HG02884 (cell line): Measurements from ENCODE around the gene NDUFB8.
A peak's percentile ranks its signal among the peaks of the same experiment; 100 is the strongest.

Experiments used
- ATAC-seq: cut with Tn5 transposase; IDR thresholded peaks from one replicate; pipeline ENCODE4 v1.9.1; 2021; ENCODE audit warnings: mild to moderate bottlenecking, moderate library complexity; ENCODE audit not compliant: unreplicated experiment

Gene NDUFB8

GRCh38 chr10:100537475-100537874 is 7.8 kb upstream of the NDUFB8 start:
- ATAC-seq = no peak

GRCh38 chr10:100535715-100536353 is 6.2 kb upstream of the NDUFB8 start, which contains the start of gene HIF1AN:
HIF1AN (plus strand) TSS chr10:100535943; CDS start chr10:100535959, 16 bp downstream.
- ATAC-seq = peak; percentile 96

- ATAC-seq = no peak
Measured at GRCh38 chr10:100535338-100535714, 5.7 kb upstream of the NDUFB8 start.

- no peak for ATAC-seq
Measured at GRCh38 chr10:100534726-100535125, 5.1 kb upstream of the NDUFB8 start.

GRCh38 chr10:100531761-100532160 is 2.1 kb upstream of the NDUFB8 start:
- no peak for ATAC-seq

GRCh38 chr10:100528921-100529474 is 673 bp downstream of the NDUFB8 start:
- ATAC-seq = no peak

- ATAC-seq = no peak
Measured at GRCh38 chr10:100528123-100528886, 1.4 kb downstream of the NDUFB8 start.

- ATAC-seq = no peak
Measured at GRCh38 chr10:100524638-100525037, 5.0 kb downstream of the NDUFB8 start.

GRCh38 chr10:100524206-100524605 is 5.5 kb downstream of the NDUFB8 start:
- ATAC-seq = no peak

- ATAC-seq = no peak
Measured at GRCh38 chr10:100522945-100523344, 6.7 kb downstream of the NDUFB8 start.

GRCh38 chr10:100522107-100522801 is 7.4 kb downstream of the NDUFB8 start:
- ATAC-seq = no peak

GRCh38 chr10:100520811-100521210 is 8.9 kb downstream of the NDUFB8 start:
- ATAC-seq = no peak

- no peak for ATAC-seq
Measured at GRCh38 chr10:100519311-100520051, 10.2 kb downstream of the NDUFB8 start, which contains the start of gene SEC31B. SEC31B (minus strand) TSS chr10:100519861; CDS start chr10:100516952, 2,909 bp downstream.

- no peak for ATAC-seq
Measured at GRCh38 chr10:100518761-100519241, 10.9 kb downstream of the NDUFB8 start.

- ATAC-seq = no peak
Measured at GRCh38 chr10:100516847-100517246, 12.8 kb downstream of the NDUFB8 start.

GRCh38 chr10:100515612-100516011 is 14.1 kb downstream of the NDUFB8 start:
- no peak for ATAC-seq

GRCh38 chr10:100510533-100511308 is 18.9 kb downstream of the NDUFB8 start:
- ATAC-seq = no peak

- ATAC-seq = no peak
Measured at GRCh38 chr10:100509241-100509840, 20.3 kb downstream of the NDUFB8 start.

- ATAC-seq = no peak
Measured at GRCh38 chr10:100508691-100509150, 20.9 kb downstream of the NDUFB8 start.
